22Rv1 (cell line): ENCODE measurements around the gene LRP5.

Experiments used
- CTCF ChIP-seq: fragments of 450-650 bp; IDR thresholded peaks from 2 replicates; pipeline ENCODE4 v1.5.1; 2017; ENCODE audit warnings: mild to moderate bottlenecking
- ZFX ChIP-seq: fragments of 450-650 bp; IDR thresholded peaks from 2 replicates; pipeline ENCODE4 v1.6.1; 2017; ENCODE audit warnings: antibody characterized with exemption, borderline replicate concordance

DNA sequence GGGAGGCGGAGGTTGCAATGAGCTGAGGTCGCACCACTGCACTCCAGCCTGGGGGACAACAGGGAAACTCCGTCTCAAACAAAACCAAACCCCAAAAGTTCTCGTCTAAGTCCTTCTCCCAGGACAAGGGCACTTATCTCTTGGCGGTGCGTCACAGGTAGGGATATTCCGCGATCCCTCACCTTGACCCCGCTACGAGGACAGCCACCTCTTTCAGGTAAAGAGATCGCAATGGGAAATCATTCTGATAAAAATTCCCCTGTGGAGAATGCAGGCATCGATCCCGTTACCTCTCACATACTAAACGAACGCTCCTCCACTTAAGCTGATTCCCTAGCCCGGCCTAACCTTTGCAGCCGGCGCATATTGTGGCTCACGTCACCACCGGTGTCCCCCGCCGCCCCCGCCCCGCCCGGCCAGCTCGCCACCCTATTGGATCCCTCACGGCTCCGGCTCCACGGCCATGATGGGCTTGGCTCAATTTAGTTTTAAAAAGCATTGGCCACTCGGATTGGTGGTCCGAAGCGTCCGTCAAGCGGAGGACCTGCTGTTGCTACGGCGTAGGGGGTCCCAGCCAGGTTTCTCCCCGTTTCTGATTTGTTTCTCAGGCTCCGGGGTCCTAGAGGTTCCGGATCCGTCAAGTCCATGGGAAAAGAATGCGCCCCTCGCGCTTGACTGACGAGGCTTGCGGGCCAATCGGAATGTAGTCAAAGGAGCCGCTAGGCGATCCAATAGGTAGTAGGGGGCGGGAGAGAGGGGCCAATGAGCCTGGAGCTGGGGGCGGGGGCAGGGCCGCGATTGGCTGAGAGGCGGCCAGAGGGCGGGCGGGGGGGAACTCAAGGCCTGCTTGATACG lies 147.7 kb downstream of the LRP5 start:
- no peak for TF ChIP-seq CTCF
- TF ChIP-seq ZFX, result no peak
